NCI-H82 treated with DMSO at 0.1 percent for 48 hours (cell line): Measurements from ENCODE around the gene ALKBH2.

ENCODE experiments used
- DNase-seq: peaks from one replicate; lab custom pipeline; 2025; ENCODE audit not compliant: unreplicated experiment; lab: John Stamatoyannopoulos, UW

The ALKBH2 gene

DNA sequence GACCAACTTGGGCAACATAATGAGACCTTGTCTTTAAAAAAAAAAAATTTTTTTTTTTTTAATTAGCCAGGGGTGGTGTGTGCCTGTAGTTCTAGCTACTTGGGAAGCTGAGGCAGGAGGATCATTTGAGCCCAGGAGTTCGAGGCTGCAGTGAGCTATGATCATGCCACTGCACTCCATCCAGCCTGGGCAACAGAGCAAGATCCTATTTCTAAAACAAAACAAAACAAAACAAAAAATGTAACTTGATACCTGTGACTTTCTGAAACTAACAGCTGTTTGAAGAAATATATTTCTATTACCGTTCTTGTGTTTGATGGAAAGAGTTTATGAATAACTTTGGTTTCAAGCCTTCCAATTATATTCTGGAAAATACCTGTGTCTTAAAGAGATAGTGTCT is 21.4 kb upstream of the ALKBH2 start:
- no peak for DNase-seq

DNA sequence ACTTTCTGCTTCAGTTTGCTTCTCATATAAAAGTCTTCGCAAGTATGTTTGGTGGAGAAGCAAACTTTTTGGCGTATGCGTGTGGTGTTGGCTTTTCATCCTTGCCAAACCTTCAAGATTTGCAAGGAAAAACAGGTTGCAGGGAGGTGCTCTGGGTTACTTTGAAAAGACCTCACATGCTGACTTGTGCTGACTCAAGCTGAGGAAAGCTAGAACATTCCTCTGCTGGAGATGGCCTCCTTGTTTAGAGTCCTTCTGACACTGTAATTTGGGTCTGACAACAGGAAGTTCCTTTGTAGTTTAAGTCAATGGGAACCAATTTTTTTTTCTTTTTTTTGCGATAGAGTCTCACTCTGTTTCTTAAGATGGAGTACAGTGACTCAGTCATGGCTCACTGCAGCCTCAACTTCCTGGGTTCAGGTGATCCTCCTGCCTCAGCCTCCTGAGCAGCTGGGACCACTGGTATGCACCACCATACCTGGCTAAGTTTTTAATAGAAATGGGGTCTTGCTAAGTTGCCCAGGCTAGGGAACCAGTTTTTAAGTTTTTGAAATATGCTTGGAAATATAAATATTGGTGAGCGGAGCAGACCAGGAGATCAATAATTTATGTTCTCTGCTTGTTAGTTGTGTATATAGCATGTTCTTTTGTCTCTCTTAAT is 20.5 kb upstream of the ALKBH2 start:
- no peak for DNase-seq

DNA sequence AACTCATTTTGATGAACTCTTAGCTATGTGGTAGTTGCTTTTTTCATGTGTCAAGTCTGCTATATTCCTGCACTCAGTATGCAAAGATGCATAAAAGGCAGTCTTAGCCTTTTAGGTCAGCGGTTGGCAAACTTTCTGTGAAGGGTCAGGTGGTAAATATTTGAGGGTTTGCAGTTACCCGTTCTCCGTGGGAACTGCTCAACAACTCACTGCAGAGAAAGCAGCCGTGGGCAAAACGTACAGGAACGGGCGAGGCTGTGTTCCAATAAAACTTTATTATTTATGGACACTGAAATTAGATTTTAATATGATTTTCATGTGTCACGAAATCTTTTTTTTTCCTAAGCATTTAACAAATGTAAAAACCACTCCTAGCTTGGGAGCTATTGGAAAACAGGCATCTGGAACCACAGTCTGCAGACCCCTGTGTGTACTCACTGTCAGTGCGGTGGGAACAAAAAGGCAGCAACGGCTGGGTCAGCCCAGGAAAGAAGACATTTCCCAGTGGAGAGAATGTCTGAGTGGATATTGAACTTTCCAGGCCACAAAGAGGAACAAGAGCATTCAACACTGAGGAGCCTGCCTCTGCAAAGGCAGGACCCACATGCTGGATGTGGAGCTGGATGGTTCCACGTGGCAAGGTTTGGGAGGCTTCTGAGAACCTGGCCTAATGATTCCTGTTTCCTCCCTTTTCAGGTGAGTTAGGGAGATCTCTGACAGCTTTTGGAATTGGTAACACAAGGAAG is 19.6 kb upstream of the ALKBH2 start:
- DNase-seq: no peak

DNA sequence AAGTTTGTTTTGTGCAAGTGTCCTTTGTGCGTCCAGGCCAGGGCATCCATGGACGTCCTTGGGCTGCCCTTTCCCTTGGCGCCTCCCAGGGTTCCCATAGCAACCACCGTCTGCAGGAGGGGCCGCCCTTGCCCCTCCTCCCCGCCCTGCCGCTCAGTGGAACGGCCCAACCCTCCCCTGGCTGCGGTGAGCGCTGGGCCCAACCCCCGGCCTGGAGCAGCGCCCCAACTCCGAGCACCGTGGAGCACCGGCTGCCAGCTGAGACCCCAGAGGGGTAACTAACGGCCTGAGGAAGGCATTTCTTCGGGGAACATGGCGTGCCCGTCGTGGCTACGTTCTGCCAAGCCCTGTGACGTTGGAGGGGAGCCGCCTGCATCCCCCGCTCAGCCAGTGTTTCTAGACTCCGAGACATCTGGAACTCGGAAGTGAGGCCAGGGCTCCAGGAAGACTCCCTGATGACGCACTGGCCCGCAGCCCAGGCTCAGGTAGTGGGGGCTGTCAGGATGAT is 17.8 kb upstream of the ALKBH2 start:
- DNase-seq: no peak

DNA sequence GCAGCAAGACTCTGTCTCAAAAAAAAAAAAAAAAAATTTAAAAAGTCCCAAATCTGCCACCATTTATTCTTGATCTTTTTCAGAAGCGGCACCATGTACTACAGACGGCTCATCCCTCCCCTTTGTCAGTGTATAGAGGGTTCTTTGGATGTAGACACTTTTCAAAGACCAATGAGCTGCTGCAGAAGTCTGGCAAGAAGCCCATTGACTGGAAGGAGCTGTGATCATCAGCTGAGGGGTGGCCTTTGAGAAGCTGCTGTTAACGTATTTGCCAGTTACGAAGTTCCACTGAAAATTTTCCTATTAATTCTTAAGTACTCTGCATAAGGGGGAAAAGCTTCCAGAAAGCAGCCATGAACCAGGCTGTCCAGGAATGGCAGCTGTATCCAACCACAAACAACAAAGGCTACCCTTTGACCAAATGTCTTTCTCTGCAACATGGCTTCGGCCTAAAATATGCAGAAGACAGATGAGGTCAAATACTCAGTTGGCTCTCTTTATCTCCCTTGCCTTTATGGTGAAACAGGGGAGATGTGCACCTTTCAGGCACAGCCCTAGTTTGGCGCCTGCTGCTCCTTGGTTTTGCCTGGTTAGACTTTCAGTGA is 16.6 kb upstream of the ALKBH2 start:
- DNase-seq: no peak

DNA sequence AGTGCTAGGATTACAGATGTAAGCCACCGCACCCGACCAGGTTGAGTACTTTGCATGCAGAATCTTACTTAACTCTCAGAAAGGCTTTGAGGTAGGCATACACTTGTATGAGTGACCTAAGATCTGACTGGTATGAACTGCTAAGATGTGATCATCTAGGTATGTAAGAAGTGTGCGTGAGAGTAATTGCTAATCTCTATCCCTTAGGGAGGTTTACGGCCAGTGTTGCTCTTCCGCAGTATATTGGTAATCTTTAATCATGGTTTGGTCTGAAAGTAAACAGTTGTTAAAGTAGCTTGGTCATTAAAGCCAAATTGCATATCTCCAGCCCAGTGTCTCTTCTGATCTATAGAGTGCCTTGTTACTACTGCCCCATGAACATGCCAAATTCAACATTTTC is 11.9 kb upstream of the ALKBH2 start:
- no peak for DNase-seq

DNA sequence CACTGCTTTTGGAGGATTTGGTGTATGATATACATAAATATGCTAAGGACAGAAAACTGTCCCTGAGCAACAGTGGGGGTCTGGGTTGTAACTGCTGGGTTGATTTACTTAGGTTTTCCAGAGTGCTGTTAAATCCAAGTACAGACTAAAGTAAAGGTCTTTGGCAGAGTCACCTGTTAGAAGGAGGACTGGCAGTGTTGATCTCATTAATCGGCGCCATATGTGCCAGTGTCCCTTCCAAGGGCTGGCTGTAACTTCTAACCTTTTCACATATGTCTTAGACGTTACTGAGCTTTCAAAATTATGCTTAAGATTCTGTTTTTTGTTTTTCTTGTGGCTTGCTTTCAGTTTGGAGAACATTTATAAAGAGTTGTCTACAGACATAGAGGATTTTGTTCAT is 9.2 kb upstream of the ALKBH2 start:
- DNase-seq: no peak

DNA sequence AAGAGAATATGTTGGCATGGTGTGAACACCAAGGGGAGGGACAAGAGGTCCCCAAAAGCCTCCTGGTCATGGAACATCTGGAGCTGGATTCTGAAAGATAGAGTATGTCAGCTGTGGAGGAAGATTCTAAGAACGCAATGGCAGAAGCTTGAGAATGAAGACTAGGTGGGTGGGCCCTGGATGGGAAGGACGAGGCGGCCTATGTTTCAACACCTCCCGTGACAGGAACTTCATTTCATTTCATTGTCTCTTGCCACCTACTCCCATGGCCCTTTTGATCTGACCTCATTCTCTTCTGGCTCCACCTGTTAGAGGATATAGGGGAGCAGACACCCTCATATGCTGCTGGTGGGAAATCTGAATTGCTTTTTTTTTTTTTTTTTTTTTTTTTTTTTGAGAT is 7.5 kb upstream of the ALKBH2 start:
- DNase-seq: no peak

DNA sequence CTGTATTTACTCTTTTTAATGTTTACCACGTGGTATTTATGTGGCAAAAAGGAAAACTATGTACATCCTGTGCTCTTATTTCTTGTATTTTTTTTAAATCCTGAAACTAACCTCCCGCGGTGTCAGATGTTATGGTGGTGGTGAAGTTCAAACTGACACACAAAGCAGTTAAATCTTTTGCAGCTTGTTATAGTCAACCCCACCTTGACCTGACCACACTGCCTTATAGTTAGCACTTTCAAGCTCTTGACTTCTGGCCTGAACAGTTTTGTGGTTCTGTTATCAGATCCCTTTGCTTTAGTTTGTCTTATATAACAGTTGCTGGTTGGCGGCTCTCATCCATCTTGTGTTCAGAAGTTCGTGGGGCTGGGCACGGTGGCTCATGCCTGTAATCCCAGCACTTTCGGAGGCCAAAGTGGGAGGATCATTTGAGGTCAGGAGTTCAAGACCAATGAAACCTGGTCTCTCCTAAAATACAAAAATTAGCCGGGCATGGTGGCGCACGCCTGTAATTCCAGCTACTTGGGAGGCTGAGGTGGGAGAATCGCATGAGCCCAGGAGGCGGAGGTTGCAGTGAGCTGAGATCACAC is 6.3 kb upstream of the ALKBH2 start:
- no peak for DNase-seq

DNA sequence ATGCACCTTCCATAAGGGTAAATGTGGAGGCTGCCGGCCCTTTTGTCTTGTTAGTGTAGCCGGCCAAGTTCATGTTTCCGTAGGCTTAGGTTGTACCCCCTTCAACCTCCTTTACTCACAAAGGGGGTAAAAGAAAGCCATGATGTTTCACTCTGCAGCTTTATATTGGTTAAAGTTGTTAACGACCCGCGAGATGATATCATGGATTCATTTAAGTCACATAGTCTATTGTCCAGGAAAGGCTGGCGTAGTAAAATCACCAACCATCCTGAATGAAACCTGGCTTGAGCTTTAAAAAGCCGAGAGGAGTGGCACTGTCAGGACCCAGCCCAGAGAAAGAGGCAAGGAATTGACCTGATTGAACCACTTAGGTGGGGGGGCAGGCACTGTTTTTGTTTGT is 5.4 kb upstream of the ALKBH2 start:
- DNase-seq: no peak

DNA sequence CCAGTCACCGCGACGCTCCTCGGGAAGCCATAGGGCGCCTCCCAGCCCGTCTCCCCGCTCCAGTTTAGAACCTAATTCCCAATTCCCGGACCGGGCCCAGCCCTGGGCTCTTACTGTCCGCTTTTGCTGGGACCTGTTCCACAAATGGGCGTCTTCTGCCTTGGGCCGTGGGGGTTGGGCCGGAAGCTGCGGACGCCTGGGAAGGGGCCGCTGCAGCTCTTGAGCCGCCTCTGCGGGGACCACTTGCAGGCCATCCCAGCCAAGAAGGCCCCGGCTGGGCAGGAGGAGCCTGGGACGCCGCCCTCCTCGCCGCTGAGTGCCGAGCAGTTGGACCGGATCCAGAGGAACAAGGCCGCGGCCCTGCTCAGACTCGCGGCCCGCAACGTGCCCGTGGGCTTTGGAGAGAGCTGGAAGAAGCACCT is 4.9 kb upstream of the ALKBH2 start:
- no peak for DNase-seq

DNA sequence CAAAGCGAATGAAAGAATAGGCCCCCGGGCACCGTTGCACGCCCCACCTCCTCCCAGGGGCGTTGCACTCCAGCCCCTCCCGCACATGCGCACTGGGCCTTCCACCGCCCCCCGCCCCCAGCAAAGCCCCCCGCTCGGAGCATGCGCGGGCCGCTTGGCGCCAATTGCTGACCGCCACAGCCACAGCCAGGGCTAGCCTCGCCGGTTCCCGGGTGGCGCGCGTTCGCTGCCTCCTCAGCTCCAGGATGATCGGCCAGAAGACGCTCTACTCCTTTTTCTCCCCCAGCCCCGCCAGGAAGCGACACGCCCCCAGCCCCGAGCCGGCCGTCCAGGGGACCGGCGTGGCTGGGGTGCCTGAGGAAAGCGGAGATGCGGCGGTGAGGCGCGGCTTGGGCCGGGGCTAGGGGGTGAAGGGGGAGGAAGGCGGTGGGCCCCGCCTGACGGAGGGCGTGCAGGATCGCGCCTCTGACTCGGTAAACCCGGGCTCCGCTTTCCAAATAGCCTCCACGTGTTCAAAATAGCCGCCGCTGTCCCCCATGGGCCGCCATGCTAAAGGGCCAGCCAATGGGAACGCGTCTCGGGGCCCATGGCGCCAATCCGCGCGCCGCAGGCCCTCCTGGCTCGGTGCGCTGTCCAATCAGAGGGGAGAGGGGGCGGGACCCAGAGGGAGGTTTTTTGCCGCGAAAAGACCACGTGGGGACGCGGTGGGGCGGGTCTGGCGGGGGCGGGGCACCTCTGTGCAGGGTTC is 4.3 kb upstream of the ALKBH2 start, which contains the start of gene UNG:
Gene UNG (plus strand): TSS at position 163 of the 748 bp plus-strand sequence. CDS start 83 bp downstream, at position 246.
- peak; percentile 87 for DNase-seq

DNA sequence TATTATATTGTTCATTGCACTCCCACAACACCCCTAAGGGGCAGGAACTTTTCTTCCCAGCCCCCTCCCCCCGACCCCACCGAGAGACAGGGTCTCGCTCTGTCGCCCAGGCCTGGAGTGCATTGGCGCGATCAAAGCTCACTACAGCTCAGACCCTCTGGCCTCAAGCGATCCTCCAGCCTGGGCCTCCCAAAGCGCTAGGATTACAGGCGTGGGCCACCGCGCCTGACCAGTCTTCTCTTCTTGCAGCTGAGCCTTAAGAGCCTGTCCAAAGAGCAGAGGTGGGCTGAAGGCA is 3.8 kb upstream of the ALKBH2 start:
- DNase-seq: no peak

DNA sequence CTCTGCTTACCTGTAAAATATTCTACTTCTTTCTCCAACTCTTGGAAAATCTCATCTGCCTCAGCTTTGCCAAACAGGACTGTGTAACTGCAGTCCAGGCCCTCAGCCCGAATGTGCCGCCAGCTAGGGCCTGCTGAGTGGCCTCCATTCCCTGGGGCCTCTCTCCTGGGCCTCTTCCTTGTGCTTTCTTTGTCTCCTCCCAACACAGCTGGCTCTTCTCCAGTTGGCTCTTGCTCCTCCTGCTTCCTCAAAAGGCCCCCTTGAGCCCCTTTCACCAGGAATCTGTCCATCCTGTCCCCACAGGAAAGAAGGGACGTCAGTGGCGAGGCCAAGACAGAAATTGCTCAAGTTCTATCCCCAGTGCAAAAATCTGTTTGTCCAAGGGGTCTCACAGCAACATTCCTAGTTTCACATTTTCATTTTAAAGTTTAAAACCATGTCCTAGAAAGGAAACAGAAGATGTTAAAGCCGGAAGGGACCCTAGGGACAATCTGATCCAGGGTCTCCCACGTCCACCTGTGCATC is 713 bp downstream of the ALKBH2 start:
- DNase-seq: no peak

DNA sequence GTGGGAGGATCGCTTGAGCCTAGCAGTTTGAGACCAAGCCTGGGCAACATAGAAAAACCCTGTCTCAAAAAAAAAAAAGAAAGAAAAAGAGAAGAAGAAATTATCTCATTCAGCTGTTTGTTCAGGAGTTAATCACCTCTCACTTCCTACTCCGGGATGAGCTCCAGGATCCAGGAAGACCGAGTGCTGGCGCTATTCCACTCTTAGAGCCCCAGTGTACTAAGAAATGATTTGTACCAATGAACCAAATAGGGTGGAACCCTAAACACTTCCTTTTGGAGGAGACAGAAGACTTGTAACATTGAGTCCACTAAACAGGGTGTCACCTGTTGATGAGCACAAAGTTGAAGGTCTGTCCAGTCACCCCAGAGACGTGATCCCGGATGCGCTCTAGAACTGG is 3.6 kb downstream of the ALKBH2 start:
- no peak for DNase-seq

DNA sequence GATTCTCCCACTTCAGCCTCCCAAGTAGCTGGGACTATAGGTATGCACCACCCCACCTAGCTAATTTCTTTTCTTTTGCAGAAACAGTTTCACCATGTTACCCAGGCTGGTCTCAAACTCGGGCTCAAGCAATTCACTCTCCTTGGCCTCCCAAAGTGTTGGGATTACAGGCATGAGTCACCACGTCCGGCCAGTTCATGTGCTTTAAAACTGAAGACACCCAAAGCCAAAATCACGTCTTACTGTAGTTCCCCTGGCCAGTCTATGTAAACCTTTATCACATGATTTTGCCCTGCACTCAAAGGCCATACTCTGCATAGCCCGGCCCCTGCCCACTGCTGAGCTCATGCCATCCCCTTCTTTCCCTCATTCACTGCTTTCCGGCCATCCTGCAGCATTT is 4.5 kb downstream of the ALKBH2 start:
- no peak for DNase-seq

DNA sequence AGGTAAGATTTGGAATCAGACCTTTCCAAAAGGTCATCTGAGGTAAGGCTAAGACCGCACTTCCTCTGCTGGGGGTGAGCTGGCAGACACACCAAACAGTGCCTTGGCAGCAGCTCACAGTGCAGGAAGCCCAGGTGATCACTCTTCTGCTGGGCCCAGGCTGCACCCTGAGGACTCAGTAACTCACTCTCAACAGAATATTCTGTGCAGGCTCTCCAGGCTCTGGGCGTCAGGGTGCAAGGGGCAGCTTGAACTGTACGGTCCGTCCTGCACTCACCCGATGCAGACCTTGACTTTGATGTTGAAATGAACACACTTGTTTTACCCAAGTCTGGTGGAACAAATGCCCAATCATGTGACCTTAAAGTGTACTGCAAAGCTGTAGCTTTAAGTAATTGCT is 6.0 kb downstream of the ALKBH2 start:
- no peak for DNase-seq

DNA sequence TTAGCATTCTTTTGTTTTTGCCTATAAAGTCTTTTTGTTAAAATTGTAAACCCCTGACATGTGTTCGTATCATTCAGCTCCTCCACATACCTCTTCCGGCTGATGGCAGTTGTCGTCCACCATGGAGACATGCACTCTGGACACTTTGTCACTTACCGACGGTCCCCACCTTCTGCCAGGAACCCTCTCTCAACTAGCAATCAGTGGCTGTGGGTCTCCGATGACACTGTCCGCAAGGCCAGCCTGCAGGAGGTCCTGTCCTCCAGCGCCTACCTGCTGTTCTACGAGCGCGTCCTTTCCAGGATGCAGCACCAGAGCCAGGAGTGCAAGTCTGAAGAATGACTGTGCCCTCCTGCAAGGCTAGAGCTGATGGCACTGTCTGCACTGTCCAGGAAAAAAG is 7.7 kb downstream of the ALKBH2 start:
- DNase-seq: no peak

DNA sequence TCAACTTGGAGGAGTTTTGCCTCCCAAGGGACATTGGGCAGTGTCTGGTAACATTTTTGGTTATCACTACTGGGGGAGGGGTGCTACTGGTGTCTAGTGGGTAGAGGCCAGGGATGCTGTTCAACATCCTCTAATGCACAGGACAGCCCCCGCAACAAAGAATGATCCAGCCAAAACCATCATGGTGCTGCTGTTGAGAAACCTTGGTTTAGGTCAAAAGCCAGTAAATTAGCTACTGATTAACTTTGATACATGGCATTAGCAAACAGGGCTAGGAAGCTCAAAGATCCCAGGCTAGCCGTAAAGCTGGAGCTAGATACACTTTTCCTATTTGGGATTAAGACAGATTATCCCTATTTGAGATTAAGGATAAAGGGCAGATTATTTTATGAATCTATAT is 8.8 kb downstream of the ALKBH2 start:
- DNase-seq: no peak

DNA sequence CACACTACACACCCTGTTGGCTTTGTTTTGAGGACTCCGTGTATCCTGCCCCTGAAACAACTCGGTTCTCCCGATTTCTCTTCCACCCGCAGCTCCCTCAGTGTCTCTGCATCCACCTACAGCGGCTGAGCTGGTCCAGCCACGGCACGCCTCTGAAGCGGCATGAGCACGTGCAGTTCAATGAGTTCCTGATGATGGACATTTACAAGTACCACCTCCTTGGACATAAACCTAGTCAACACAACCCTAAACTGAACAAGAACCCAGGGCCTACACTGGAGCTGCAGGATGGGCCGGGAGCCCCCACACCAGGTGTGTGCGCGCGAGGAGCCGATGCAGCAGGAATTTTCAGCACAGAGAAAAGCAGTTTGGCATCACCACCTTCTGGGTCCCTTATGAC is 10.5 kb downstream of the ALKBH2 start:
- no peak for DNase-seq

DNA sequence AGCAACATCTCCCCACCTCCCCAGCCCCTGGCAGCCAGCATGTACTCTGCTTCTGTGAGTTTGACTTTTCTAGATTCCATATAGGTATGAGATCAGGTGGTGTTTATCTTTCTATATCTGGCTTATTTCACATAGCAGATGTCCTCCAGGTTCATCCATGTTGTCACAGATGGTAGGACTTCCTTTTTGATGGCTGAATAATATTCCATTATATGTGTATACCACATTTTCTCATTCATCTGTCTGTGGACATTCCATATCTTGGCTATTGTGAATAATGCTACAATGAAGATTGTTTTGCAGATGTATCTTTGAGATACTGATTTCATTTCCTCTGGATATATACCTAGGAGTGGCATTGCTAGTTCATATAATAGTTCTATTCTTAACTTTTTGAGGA is 18.4 kb downstream of the ALKBH2 start:
- no peak for DNase-seq
